AG09319 (cell line): ENCODE results near the gene ANKRD31.

ENCODE experiments used
- DNase-seq: peaks from one replicate; pipeline ENCODE4 v3.0.0-alpha.2; 2010; ENCODE audit warnings: low read depth; ENCODE audit errors: extremely low read depth
- CTCF ChIP-seq: IDR thresholded peaks from 2 replicates; pipeline ENCODE4 v1.5.1; 2011; ENCODE audit warnings: low read depth, mild to moderate bottlenecking, inconsistent platforms, low read length, moderate library complexity

Gene ANKRD31

GRCh38 chr5:75236322-75237316 lies at the start of gene ANKRD31:
Gene ANKRD31 (minus strand): TSS chr5:75236878. CDS start chr5:75236686, 192 bp downstream.
- peak; percentile 36 for TF ChIP-seq CTCF
- DNase-seq, result peak; percentile 54

- peak; percentile 10 for DNase-seq
- TF ChIP-seq CTCF, result no peak
Measured at GRCh38 chr5:75286211-75286773, 49.6 kb upstream of the ANKRD31 start.

- DNase-seq, result no peak
- no peak for TF ChIP-seq CTCF
Measured at GRCh38 chr5:75282581-75282980, 45.9 kb upstream of the ANKRD31 start.

GRCh38 chr5:75281716-75282465 lies 45.2 kb upstream of the ANKRD31 start:
- TF ChIP-seq CTCF, result no peak
- no peak for DNase-seq

GRCh38 chr5:75279321-75279720 lies 42.6 kb upstream of the ANKRD31 start:
- no peak for TF ChIP-seq CTCF
- DNase-seq, result no peak

GRCh38 chr5:75277463-75277862 lies 40.8 kb upstream of the ANKRD31 start:
- DNase-seq, result no peak
- no peak for TF ChIP-seq CTCF
